HG03432 (cell line): ENCODE data around the gene GSDMA.
A peak's percentile ranks its signal among the peaks of the same experiment; 100 is the strongest.

Experiments
- ATAC-seq: cut with Tn5 transposase; IDR thresholded peaks from one replicate; pipeline ENCODE4 v1.9.1; 2021; ENCODE audit warnings: mild to moderate bottlenecking, moderate library complexity; ENCODE audit not compliant: unreplicated experiment

The GSDMA gene

DNA sequence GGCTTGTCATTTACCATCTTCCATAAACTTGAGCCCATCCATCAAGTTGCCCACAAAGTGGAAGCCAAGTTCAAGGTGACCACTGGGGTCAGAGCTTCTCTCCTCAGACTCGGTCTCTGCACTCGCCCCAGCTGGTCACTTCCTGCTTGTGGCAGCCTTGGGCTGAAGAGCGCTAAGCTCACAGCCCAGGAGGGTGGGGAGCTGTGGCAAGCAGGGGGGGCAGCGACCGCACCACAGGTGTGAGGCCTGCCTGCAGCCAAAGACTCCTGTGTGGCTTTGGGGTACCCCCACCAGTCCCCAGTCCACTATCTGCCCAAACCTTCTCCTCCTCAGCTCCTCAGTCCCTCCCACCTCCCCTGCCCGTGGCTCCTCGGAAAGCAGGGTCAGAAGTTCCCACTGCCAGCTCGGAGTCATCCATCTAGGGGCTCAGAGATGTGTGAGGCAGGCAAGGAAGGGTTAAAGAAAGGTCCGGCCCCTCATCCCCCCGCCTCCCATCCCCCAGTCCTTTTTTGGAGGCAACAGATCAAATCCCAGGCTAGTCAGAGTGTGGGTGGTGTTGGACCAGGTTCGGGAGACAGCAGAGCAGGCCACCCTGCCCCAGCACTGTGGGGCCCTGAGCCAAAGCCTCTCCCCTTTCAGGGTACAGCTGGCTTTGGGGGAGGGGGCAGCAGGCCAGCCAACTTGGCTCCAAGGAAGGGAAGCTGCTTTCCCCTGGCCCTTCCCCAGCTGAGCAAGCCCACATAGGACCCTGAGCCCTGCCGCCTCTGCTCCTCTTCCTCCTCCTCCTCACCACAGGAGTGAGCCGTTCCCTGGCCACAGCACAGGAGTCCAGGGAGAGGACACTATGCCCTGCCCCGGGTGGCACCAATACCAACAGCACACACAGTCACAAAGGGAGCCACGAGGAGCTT lies 55.7 kb downstream of the GSDMA start:
- ATAC-seq = no peak

DNA sequence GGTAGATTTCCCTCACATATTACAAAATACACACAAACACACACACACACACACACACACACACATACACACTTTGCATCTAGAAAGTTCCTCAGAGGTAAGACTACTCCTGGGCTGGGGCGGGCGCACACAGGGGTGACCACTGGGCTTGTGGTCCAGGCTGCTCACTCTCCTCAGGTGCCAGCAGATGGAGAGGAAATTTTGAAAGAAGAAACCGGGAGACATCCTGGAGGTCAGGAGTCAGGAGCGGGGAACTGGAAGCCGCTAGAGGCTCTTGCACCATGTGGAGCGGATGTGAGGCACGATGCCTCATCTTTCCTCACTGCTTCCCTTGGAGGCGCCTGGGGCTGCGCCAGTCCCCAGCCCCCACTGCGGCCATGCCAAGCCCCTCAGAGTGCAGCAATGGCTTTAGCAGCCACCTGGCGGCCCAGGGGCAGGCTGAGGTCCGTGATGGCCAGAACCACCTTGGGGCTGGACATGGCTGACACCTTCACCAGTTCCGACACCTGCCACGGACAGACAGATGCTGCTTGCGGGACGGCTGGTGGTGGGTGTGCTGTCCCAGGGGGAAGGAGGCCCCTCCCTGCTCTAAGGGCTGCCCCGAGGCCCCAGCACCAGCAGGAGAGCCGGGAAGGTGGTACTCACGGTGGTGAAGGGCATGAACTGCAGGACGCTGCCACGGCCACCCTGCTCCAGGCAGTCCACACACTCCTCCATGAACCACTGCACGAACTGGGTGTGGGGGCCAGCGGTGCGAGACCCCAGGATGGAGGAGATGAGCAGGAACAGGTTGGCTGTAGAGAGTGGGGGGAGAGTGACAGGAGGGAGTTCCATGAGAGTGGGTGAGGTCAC lies 56.6 kb downstream of the GSDMA start:
- ATAC-seq = no peak

DNA sequence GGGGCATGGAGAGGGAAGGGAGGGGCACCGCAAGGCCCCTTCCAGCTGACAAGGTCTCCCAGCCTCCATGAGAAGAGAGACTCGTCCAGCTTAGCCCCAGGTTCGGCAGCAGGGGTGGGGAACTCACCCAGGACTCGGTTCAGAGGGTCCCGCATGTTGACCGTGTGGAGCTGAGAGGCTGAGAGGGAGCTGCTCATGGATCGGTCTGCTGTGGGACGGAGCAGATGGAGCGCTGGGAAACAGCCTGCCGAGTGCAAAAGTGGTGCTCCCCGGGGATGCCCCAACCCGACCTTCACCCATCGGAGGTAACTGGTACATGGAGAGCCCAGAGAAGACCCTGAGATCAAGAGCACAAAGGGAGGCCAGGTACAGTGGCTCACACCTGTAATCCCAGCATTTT lies 57.3 kb downstream of the GSDMA start:
- no peak for ATAC-seq

DNA sequence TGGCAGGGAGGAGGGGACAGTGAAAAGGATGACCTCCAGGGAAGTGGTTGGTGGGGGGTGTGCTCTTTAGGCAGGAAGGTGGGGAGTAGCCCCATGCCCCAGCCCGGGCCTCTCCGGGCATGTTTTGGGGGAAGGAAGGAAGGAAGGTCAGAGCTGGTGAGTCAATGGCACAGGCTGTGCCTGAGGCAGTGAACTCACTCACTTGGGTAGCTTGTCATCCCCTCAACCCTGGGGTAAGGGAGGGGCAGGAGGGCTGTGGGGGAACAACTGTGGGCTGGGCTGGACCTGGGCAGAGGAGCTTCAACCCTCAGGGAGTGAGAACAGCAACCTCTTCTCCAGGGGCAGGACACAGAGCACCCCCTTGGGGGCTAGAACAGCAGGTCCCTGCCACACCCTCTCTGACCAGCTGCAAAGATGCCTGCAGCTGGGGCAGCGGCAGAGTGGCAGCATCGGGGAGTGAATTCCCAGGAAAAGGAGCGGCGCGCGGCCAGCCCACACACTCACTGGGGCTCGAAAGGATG lies 58.7 kb downstream of the GSDMA start:
- ATAC-seq = no peak

DNA sequence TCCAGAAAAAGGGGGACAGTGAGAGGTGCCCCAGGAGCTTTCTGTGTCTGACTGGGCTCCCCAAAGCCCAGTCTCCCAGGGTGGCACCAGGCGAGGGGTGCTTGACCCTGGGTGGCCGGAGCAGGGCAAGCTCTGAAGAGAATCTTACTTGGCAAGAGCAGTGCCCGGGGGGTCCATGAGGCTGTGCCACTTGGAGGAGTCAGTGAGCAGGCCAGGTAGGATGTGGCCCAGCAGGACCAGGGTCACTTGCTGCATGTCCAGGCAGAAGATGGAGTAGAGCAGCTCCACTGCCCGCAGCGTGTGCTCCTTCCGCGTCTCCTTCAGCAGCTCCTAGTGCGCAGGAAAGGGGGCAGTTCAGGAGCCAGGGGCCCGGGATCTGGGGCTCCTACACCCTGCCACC lies 59.7 kb downstream of the GSDMA start:
- no peak for ATAC-seq

- no peak for ATAC-seq
Measured at GRCh38 chr17:40022961-40023541, 60.2 kb downstream of the GSDMA start.

DNA sequence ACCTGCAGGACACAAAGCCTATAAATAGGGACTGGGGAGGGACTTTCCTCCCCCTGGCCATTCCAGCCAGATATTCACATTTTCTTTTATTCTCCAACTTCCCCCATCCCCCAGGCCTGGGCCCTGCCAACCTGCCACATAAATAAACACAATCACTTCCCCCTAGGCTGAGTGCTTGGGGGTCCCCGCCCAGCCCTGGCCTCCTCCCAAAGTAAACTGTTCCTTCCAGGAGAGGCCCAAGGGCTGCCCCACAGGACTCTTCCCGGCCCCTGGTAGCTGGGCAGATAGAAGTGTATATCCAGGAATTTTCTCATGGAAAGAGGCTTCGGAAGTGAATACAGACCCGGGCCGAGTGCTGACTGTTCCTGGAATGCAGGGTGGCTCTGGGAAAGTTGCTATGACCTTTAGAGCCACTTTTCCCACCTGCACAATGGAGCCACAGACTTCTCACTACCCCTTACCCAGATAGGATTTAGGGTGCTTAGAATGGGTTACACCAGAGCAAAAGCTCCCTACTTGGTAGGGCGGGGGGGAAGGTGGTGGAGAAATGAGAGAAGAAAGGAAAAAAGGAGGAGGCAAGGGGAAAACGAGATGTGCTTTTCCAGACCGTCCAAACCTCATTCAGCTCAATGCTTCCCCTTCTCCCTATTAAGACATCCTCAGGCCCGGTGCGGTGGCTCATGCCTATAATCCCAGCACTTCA lies 60.9 kb downstream of the GSDMA start:
- ATAC-seq = no peak

DNA sequence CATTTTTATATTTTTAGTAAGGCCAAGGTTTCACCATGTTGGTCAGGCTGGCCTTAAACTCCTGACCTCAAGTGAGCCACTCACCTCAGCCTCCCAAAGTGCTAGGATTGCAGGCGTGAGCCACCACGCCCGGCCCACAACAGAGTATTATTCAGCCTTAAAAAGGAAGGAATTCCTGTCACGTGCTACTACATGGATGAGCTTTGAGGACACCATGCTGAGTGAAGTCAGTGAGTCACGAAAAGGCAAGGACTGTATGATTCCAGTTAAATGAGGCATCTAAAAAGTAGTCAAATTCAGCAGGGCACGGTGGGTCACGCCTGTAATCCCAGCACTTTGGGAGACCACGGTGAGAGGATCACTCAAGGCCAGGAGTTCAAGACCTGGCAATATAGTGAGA lies 62.1 kb downstream of the GSDMA start:
- no peak for ATAC-seq

- no peak for ATAC-seq
Measured at GRCh38 chr17:40025559-40025958, 62.8 kb downstream of the GSDMA start.

- ATAC-seq = no peak
Measured at GRCh38 chr17:40025991-40026815, 63.4 kb downstream of the GSDMA start.

GRCh38 chr17:40026816-40027613 lies 64.2 kb downstream of the GSDMA start:
- ATAC-seq = peak; percentile 56
